Measurements from ENCODE around the gene EXOC4.

DNA sequence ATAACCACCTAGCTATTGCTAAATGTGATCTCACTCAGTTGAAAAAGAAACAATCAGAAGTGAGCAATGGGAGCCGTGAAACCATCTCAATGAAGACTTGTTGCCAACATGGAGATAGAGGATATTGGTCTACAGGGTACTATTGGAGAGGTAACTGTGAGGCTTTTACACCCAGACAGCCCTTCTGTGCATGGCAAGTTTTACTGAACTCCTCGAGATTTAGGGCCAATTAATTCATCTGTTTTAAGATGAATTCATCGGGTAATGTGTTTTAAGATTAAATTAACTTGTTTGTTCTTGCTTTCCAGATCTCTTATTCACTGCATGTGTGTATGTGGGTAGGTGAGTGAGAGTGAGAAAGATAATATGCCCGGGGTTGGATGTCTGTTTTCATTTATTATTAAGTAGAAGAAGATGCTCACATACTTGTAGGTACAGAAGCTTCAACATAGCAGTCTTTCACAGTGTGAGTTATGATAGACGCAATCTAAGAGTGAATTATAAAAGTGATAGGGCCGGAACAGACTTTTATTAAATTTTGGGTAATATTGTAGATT is 323.8 kb downstream of the EXOC4 start:
- no peak for TF ChIP-seq POLR2AphosphoS5 (IDR thresholded peaks at IDR 0.05; ENCODE audit: borderline replicate concordance, low read depth, low read length)
- TF ChIP-seq EZH2 (IDR thresholded peaks at IDR 0.05), result no peak
- TF ChIP-seq FOXP2 (optimal IDR thresholded peaks at IDR 0.05; ENCODE audit: control extremely low read depth, extremely low read length, insufficient read depth), result no peak

All from SK-N-MC (cell line).